Colon (tissue), 2 donors: ENCODE measurements around the gene MAPKBP1.
"Not testable (repeated sequence)": the region's sequence is repeated elsewhere in the genome, so short reads cannot be mapped to it uniquely, and the experiment has no call there.

Experiments used
- FAIRE-seq: peaks from 2 replicates; lab custom pipeline; 2012; peaks lifted over from hg19 to GRCh38; lab: Jason Lieb, UNC
- donor health status: control.
- donor health status: control.

Gene MAPKBP1

DNA sequence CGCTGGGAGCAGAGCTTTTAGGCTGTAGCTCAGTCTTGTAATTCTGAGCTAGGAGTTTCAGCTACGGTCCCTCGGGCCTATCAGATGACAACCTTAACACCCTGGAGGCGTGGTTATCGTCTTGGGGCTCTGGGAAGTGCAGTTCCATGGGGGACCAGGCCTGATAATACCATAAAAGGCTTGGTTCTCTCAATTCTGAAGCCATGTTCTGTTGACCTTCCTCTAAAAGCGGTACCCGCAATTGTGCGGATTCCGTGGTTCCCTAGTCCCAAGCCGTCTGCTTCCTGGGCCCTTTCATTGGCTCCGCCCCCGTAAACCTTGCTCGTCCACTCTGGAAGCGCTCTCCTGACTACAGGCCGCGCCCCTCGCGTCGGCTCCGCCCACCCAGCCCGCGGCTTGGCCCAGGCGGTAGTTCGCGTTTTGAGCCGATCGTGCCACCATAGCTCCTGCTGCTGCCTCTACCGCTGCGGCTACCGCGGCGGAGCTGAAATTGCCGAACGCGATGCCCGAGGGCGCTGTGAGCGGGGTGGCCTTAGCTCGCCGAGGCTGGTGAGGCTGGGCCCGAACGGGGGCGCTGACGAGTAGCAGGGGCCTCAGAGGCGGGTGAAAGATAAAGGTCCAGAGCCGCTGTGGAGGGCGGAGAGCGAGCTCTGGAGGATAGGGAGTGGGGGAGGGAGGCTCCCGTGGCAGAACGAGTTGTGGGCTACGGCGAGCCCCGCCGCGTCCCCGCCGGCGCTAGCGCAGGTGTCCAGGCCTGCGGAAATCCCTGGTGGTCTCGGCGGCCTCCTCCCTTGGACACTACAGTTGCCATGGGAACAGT lies at the start of gene MAPKBP1:
Gene MAPKBP1 (plus strand): TSS at position 423 of the 820 bp plus-strand sequence. CDS start 792 bp downstream, outside the sequence.
- FAIRE-seq: no peak

- FAIRE-seq: no peak
These were observed 47.1 kb upstream of the MAPKBP1 start for GRCh38 chr15:41727143-41727542.

- FAIRE-seq: not testable (repeated sequence)
These were observed 46.2 kb upstream of the MAPKBP1 start for GRCh38 chr15:41728061-41728460.

DNA sequence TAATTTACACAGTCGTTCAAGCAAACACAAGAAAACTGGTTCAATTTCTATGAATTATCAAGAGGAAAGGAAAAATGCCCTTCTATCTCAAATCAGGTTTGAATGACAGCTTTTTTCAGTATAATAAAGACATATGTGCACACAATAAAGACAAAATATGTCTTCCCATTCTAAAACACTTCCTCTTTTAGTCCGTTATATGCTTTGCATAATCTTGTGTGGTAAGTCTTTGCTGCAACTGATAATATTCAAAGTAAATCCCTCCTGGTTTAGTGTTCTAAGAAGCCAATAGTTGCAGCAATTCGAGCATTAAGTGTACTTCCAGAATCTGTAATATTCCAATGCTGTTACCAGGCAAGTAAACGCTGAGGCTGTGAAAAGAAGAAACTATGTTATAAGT lies 43.7 kb upstream of the MAPKBP1 start:
- FAIRE-seq: no peak

GRCh38 chr15:41732483-41732882 lies 41.8 kb upstream of the MAPKBP1 start:
- no peak for FAIRE-seq

DNA sequence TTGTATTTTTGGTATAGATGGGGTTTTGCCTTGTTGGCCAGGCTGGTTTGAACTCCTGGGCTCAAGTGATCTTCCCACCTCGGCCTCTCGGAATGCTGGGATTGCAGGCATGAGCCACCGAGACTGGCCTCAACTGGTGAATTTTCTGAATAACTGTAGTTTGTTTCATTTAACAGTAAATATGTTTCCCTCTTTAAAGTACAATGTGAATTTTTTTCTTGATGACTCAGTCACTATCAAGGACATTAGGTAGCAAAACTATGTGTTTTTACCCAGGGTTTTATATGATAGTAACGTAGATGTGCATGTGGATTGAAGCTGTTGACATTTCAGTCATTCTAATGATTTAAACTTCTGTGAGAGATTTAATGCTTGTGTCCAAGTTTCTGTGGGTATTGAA lies 40.2 kb upstream of the MAPKBP1 start:
- no peak for FAIRE-seq

- FAIRE-seq: no peak
These were observed 39.2 kb upstream of the MAPKBP1 start for GRCh38 chr15:41735046-41735445.

GRCh38 chr15:41735492-41735891 lies 38.8 kb upstream of the MAPKBP1 start:
- FAIRE-seq: not testable (repeated sequence)

GRCh38 chr15:41746802-41747201 lies 27.5 kb upstream of the MAPKBP1 start:
- FAIRE-seq: no peak

DNA sequence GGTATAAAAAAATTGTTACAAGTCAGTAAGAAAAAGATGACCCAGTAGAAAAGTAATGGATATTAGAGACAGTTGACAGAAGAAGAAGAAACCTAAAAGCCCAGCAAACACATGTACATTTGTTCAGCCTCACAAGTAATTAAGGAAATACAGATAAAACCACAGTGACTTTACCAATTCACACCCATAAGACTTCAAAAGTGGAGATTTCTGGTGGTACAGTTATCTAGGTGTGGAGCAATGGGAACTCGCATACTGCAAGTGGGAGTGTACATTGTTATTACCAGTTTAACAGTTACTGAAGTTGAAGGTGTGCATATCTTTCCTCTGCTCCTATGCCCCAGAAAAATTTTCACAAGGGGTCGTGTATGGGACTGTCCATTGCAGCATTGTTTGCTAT lies 18.1 kb upstream of the MAPKBP1 start:
- FAIRE-seq: no peak

- FAIRE-seq: no peak
These were observed 1.5 kb upstream of the MAPKBP1 start for GRCh38 chr15:41772720-41773331.

GRCh38 chr15:41773332-41773728 lies 954 bp upstream of the MAPKBP1 start:
- FAIRE-seq: no peak

DNA sequence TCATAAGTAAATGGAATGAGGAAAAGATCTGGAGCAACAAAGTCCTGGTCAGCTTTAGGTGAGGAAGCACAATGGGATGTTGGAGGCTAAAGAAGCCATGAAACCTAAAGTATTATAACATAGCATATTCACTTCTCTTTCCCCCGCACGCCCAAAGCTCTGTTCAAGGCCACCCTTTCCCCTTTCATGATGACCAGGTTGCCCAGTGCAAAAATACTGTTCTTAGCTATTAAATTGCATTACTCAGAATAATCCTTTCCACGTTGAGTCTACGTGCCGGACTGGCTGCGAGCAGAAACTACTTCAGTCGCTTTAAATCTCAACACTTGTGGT lies 589 bp upstream of the MAPKBP1 start:
- FAIRE-seq: no peak

- no peak for FAIRE-seq
These were observed 666 bp downstream of the MAPKBP1 start for GRCh38 chr15:41774882-41775417.

GRCh38 chr15:41775651-41776050 lies 1.4 kb downstream of the MAPKBP1 start:
- FAIRE-seq: no peak

- FAIRE-seq: no peak
These were observed 3.2 kb downstream of the MAPKBP1 start for GRCh38 chr15:41777421-41777973.

GRCh38 chr15:41778521-41778920 lies 4.2 kb downstream of the MAPKBP1 start:
- FAIRE-seq: no peak

- FAIRE-seq: no peak
These were observed 5.4 kb downstream of the MAPKBP1 start for GRCh38 chr15:41779662-41780157.

GRCh38 chr15:41780266-41780665 lies 6.0 kb downstream of the MAPKBP1 start:
- no peak for FAIRE-seq

DNA sequence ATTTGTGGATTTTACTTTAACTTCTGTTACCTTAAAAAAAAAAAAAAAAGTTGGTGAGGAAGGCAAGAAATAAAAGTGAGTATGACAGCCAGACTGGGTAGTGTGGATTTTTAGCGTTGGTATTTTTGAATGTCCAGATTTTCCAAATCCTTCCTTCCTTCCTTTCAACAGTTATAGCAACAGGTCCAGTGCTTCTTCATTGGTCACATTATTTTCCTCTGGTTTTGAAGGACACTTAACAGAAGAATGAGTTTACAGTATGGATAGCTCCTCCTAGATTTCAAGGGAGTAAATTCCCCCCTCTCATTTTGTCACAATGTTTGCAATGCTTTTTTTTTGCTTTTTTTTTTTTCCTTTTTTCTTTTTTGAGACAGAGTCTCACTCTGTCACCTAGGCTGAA lies 6.4 kb downstream of the MAPKBP1 start:
- no peak for FAIRE-seq

GRCh38 chr15:41782371-41783282 lies 8.3 kb downstream of the MAPKBP1 start:
- no peak for FAIRE-seq

- FAIRE-seq: no peak
These were observed 9.0 kb downstream of the MAPKBP1 start for GRCh38 chr15:41783296-41783695.
